SK-N-SH (cell line): ENCODE measurements around the gene RGS10. TPM values are rescaled to one million over a fixed set of nuclear protein-coding genes. Genes with fewer than 3 reads are reported as not detected.
"Not testable (repeated sequence)": the region's sequence is repeated elsewhere in the genome, so short reads cannot be mapped to it uniquely, and the experiment has no call there.

Experiments
- CTCF ChIA-PET: fragments of 300-600, 350-600 bp; formaldehyde crosslinking; extraction: SDS; loops from one replicate; lab custom pipeline; 2021; lab: Yijun Ruan, JAX
- POLR2A ChIA-PET: fragments of 350-600 bp; sonication (Branson Sonifier 250); formaldehyde crosslinking; extraction: SDS; loops from one replicate; lab custom pipeline; 2020; ENCODE audit warnings: antibody characterized with exemption, inconsistent platforms; lab: Yijun Ruan, JAX
- DNase-seq: peaks from one replicate; pipeline ENCODE4 v3.0.0; 2012
- H2AFZ ChIP-seq: fragments of 200-600 bp; sonication (generic); 2 replicates; pipeline ENCODE4 v1.8.1; 2016; ENCODE audit warnings: antibody characterized with exemption, mild to moderate bottlenecking, low read depth
- H3F3A ChIP-seq: fragments of 200-600 bp; sonication (generic); replicated peaks from 2 replicates; pipeline ENCODE3; 2016; ENCODE audit warnings: antibody characterized with exemption, mild to moderate bottlenecking; ENCODE audit not compliant: insufficient read depth
- H3K27ac ChIP-seq, 2 experiments: fragments of 200-500 bp in 1 of 2; fragments of 200-600 bp in 1 of 2; sonication (Bioruptor generic) in 1 of 2; sonication (generic), shearing (Covaris generic) in 1 of 2; 2 replicates each; pipeline versions ENCODE4 v1.5.1 to v1.6.1; 2014 to 2016; ENCODE audit warnings: low read depth in 2 of 2, inconsistent platforms in 1 of 2, low read length in 1 of 2, mild to moderate bottlenecking in 1 of 2, mixed read lengths in 1 of 2
- H3K27me3 ChIP-seq: fragments of 200-600 bp; sonication (generic), shearing (Covaris generic); 2 replicates; pipeline ENCODE4 v1.6.1; 2016; ENCODE audit warnings: mixed run types; ENCODE audit not compliant: insufficient read depth
- H3K36me3 ChIP-seq, 2 experiments: fragments of 200-500 bp in 1 of 2; fragments of 200-600 bp in 1 of 2; sonication (Bioruptor generic) in 1 of 2; sonication (generic) in 1 of 2; replicated peaks in 1 of 2; 2 replicates each; pipeline versions ENCODE3 to v1.5.1; 2014 to 2016; ENCODE audit warnings: low read length in 1 of 2, mild to moderate bottlenecking in 1 of 2; ENCODE audit not compliant: insufficient read depth in 2 of 2, control insufficient read depth in 1 of 2
- H3K4me1 ChIP-seq, 2 experiments: fragments of 200-500 bp in 1 of 2; fragments of 200-600 bp in 1 of 2; sonication (Bioruptor generic) in 1 of 2; sonication (generic), shearing (Covaris generic) in 1 of 2; 2 replicates each; pipeline versions ENCODE4 v1.5.1 to v1.6.1; 2014 to 2016; ENCODE audit warnings: low read depth in 1 of 2, low read length in 1 of 2, mixed run types in 1 of 2; ENCODE audit not compliant: insufficient read depth in 2 of 2, control insufficient read depth in 1 of 2
- H3K4me2 ChIP-seq: fragments of 200-600 bp; sonication (generic), shearing (Covaris generic); 2 replicates; pipeline ENCODE4 v1.6.1; 2017; ENCODE audit warnings: mixed run types
- H3K4me3 ChIP-seq, 2 experiments: fragments of 200-500 bp in 1 of 2; fragments of 200-600 bp in 1 of 2; sonication (Bioruptor generic) in 1 of 2; sonication (generic), shearing (Covaris generic) in 1 of 2; 2 replicates each; pipeline versions ENCODE4 v1.5.1 to v1.8.1; 2014 to 2016; ENCODE audit warnings: low read depth in 2 of 2, inconsistent platforms in 1 of 2, low read length in 1 of 2, mild to moderate bottlenecking in 1 of 2, mixed read lengths in 1 of 2, moderate library complexity in 1 of 2
- H3K79me2 ChIP-seq: fragments of 200-600 bp; sonication (generic); 2 replicates; pipeline ENCODE4 v1.8.1; 2017; ENCODE audit warnings: mild to moderate bottlenecking; ENCODE audit not compliant: insufficient read depth
- H3K9ac ChIP-seq: fragments of 200-600 bp; sonication (generic); 2 replicates; pipeline ENCODE4 v1.6.1; 2017; ENCODE audit warnings: mixed run types
- H3K9me2 ChIP-seq: fragments of 200-600 bp; sonication (generic); 2 replicates; pipeline ENCODE4 v1.6.1; 2017; ENCODE audit warnings: mixed run types
- H3K9me3 ChIP-seq: fragments of 200-600 bp; sonication (generic); 2 replicates; pipeline ENCODE4 v1.6.1; 2017; ENCODE audit warnings: mixed run types, mild to moderate bottlenecking, moderate library complexity
- H4K20me1 ChIP-seq: fragments of 200-600 bp; sonication (generic); 2 replicates; pipeline ENCODE4 v1.6.1; 2017; ENCODE audit warnings: mild to moderate bottlenecking, mixed run types; ENCODE audit not compliant: insufficient read depth
- CHD2 ChIP-seq: fragments of 150-350 bp; IDR thresholded peaks from 2 replicates; pipeline ENCODE4 v1.6.1; 2018; ENCODE audit warnings: low read length; ENCODE audit not compliant: partially characterized antibody
- ELF1 ChIP-seq: IDR thresholded peaks from 2 replicates; pipeline ENCODE4 v1.4.0; 2012
- EP300 ChIP-seq, 2 experiments: IDR thresholded peaks; 2 replicates each; pipeline versions ENCODE4 v1.4.0 to v1.6.1; 2012; ENCODE audit warnings: borderline replicate concordance in 1 of 2, low read depth in 1 of 2, low read length in 1 of 2
- EZH2phosphoT487 ChIP-seq: fragments of 200-600 bp; sonication (generic); IDR thresholded peaks from 2 replicates; pipeline ENCODE4 v1.6.1; 2017; ENCODE audit warnings: low read depth, mixed run types, mild to moderate bottlenecking, antibody characterized with exemption, moderate library complexity, borderline replicate concordance
- GABPA ChIP-seq: IDR thresholded peaks from 2 replicates; pipeline ENCODE4 v1.4.0; 2012; ENCODE audit warnings: low read depth, mild to moderate bottlenecking
- GATA2 ChIP-seq: sonication (generic); formaldehyde crosslinking; IDR thresholded peaks from 2 replicates; pipeline ENCODE4 v1.5.0; 2020; ENCODE audit warnings: mild to moderate bottlenecking, missing genetic modification reagents
- JUND ChIP-seq: IDR thresholded peaks from 2 replicates; pipeline ENCODE4 v1.4.0; 2012
- MEF2A ChIP-seq: IDR thresholded peaks from 2 replicates; pipeline ENCODE4 v1.4.0; 2012; ENCODE audit warnings: low read depth, borderline replicate concordance
- RAD21 ChIP-seq: IDR thresholded peaks from 2 replicates; pipeline ENCODE4 v1.6.1; 2012; ENCODE audit warnings: mild to moderate bottlenecking, low read length
- RFX5 ChIP-seq: IDR thresholded peaks from 2 replicates; pipeline ENCODE4 v1.6.1; 2012; ENCODE audit warnings: mild to moderate bottlenecking, improper control_type of control experiment, low read length
- RXRA ChIP-seq: IDR thresholded peaks from 2 replicates; pipeline ENCODE4 v1.4.0; 2012; ENCODE audit warnings: low read depth, mild to moderate bottlenecking, borderline replicate concordance
- SMC3 ChIP-seq: IDR thresholded peaks from 2 replicates; pipeline ENCODE4 v1.6.1; 2012; ENCODE audit warnings: low read depth, low read length, improper control_type of control experiment
- TEAD4 ChIP-seq: IDR thresholded peaks from 2 replicates; pipeline ENCODE4 v1.4.0; 2012; ENCODE audit warnings: mild to moderate bottlenecking, borderline replicate concordance; ENCODE audit not compliant: insufficient read depth
- WGBS: methylation state at CpG from one replicate; pipeline ENCODE4 v1.1.6; 2017; ENCODE audit warnings: low lambda C conversion rate; 5-methylcytosine and 5-hydroxymethylcytosine counted together
- polyA plus RNA-seq, 3 experiments: library from polyadenylated mRNA; depleted of rRNA; stranded (reverse); fragments of >200 nt; gene quantifications; 2 replicates each; pipeline ENCODE4 v1.2.3, GENCODE V29; 2012
- TF ChIP-seq, protein P1 (sequence below): IDR thresholded peaks from 2 replicates; pipeline ENCODE4; 2012
- TF ChIP-seq, protein P2 (sequence below): fragments of 200-600 bp; sonication (generic); IDR thresholded peaks from 2 replicates; pipeline ENCODE4 v1.6.1; 2017; ENCODE audit warnings: antibody characterized with exemption, mild to moderate bottlenecking, moderate library complexity
- TF ChIP-seq, protein P3 (sequence below): IDR thresholded peaks from 2 replicates; pipeline ENCODE4 v1.4.0; 2012; ENCODE audit warnings: low read depth, borderline replicate concordance
- TF ChIP-seq, protein P4 (sequence below): fragments of 150-350 bp; IDR thresholded peaks from 2 replicates; pipeline ENCODE4 v1.6.1; 2017; ENCODE audit warnings: antibody characterized with exemption, low read length, low read depth, borderline replicate concordance
- TF ChIP-seq, protein P5 (sequence below): IDR thresholded peaks from 2 replicates; pipeline ENCODE4 v1.4.0; 2012; ENCODE audit warnings: low read depth, borderline replicate concordance

Gene RGS10
- polyA plus RNA-seq, 1 of the 3 experiments (the other 2 are of a cell fraction) = 44.6 TPM

DNA sequence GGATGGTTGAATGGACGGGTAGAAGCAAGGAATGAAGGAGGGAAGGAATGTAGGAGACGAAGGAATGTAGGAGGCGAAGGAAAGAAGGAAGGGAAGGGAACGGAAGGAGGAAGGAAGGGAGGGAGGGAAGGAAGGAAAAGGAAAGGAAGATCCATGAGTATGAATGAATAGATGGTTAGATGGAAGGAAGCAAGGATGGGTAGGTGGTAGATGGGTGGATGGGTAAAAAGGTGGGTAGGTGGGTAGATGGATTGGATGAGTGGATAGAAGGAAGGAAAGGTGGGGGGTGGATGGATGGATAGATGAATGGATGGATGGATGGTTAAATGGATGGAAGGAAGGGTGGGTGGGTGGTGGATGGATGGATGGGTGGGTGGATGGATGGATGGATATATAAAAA is 77.4 kb downstream of the RGS10 start:
- no peak overlapping the region for H3K4me2 ChIP-seq
- no peaks in the 10 kb centered on the region for H3K9me2 ChIP-seq
- H3K9me3 ChIP-seq = no peaks in the 10 kb centered on the region
- no peak overlapping the region for H3K9ac ChIP-seq
- no peaks in the 10 kb centered on the region for H3K36me3 ChIP-seq
- H3K27ac ChIP-seq = no peak overlapping the region
- TF ChIP-seq EP300 (IDR thresholded peaks at IDR 0.05; ENCODE audit: borderline replicate concordance in 1 of 2, low read depth in 1 of 2, low read length in 1 of 2) (no peak), GATA2 (CRISPR knock-in tag) (no peak), RFX5 (no peak), CHD2 (no peak), GABPA (no peak), JUND (no peak), MEF2A (no peak), RAD21 (no peak), ELF1 (no peak), RXRA (no peak), TEAD4 (no peak), SMC3 (no peak), EZH2phosphoT487 (no peak)
- TF ChIP-seq, protein P1, sequence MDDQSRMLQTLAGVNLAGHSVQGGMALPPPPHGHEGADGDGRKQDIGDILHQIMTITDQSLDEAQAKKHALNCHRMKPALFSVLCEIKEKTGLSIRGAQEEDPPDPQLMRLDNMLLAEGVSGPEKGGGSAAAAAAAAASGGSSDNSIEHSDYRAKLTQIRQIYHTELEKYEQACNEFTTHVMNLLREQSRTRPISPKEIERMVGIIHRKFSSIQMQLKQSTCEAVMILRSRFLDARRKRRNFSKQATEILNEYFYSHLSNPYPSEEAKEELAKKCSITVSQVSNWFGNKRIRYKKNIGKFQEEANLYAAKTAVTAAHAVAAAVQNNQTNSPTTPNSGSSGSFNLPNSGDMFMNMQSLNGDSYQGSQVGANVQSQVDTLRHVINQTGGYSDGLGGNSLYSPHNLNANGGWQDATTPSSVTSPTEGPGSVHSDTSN = no peak
- TF ChIP-seq, protein P2, sequence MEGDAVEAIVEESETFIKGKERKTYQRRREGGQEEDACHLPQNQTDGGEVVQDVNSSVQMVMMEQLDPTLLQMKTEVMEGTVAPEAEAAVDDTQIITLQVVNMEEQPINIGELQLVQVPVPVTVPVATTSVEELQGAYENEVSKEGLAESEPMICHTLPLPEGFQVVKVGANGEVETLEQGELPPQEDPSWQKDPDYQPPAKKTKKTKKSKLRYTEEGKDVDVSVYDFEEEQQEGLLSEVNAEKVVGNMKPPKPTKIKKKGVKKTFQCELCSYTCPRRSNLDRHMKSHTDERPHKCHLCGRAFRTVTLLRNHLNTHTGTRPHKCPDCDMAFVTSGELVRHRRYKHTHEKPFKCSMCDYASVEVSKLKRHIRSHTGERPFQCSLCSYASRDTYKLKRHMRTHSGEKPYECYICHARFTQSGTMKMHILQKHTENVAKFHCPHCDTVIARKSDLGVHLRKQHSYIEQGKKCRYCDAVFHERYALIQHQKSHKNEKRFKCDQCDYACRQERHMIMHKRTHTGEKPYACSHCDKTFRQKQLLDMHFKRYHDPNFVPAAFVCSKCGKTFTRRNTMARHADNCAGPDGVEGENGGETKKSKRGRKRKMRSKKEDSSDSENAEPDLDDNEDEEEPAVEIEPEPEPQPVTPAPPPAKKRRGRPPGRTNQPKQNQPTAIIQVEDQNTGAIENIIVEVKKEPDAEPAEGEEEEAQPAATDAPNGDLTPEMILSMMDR = no peak
- TF ChIP-seq, protein P3, sequence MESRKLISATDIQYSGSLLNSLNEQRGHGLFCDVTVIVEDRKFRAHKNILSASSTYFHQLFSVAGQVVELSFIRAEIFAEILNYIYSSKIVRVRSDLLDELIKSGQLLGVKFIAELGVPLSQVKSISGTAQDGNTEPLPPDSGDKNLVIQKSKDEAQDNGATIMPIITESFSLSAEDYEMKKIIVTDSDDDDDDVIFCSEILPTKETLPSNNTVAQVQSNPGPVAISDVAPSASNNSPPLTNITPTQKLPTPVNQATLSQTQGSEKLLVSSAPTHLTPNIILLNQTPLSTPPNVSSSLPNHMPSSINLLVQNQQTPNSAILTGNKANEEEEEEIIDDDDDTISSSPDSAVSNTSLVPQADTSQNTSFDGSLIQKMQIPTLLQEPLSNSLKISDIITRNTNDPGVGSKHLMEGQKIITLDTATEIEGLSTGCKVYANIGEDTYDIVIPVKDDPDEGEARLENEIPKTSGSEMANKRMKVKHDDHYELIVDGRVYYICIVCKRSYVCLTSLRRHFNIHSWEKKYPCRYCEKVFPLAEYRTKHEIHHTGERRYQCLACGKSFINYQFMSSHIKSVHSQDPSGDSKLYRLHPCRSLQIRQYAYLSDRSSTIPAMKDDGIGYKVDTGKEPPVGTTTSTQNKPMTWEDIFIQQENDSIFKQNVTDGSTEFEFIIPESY = no peak
- TF ChIP-seq, protein P4, sequence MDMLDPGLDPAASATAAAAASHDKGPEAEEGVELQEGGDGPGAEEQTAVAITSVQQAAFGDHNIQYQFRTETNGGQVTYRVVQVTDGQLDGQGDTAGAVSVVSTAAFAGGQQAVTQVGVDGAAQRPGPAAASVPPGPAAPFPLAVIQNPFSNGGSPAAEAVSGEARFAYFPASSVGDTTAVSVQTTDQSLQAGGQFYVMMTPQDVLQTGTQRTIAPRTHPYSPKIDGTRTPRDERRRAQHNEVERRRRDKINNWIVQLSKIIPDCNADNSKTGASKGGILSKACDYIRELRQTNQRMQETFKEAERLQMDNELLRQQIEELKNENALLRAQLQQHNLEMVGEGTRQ = no peak
- TF ChIP-seq, protein P5, sequence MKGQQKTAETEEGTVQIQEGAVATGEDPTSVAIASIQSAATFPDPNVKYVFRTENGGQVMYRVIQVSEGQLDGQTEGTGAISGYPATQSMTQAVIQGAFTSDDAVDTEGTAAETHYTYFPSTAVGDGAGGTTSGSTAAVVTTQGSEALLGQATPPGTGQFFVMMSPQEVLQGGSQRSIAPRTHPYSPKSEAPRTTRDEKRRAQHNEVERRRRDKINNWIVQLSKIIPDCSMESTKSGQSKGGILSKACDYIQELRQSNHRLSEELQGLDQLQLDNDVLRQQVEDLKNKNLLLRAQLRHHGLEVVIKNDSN = no peak
- no peak for DNase-seq
- no peak overlapping the region for H2AFZ ChIP-seq
- H3K27me3 ChIP-seq = no peaks in the 10 kb centered on the region; the same call in 1 of the 2 replicates
- H3K4me3 ChIP-seq = no peak overlapping the region
- WGBS = 66% methylated on average over 4 of the region's 4 CpGs
- ChIA-PET POLR2A (no interaction called here), CTCF (interaction anchor here (0.7 kb wide), 1 partner anchor 380 kb away, joined by 4 read pairs; no protein-coding TSS in a partner anchor)
- H3K79me2 ChIP-seq = no peaks in the 10 kb centered on the region
- no peaks in the 10 kb centered on the region for H3F3A ChIP-seq
- no peaks in the 10 kb centered on the region for H3K4me1 ChIP-seq
- H4K20me1 ChIP-seq = no peaks in the 10 kb centered on the region

DNA sequence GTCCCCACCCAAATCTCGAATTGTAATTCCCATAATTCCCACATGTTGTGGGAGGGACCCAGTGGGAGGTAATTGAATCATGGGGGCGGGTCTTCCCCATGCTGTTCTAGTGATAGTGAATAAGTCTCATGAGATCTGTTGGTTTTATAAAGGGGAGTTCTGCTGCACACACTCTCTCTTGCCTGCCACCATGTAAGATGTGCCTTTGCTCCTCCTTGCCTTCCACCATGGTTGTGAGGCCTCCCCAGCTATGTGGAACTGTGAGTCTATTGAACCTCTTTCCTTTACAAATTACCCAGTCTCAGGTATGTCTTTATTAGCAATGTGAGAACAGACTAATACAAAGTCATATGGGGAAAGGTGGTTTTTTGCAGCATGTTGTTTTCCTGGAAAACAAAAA is 79.3 kb downstream of the RGS10 start:
- H3K9ac ChIP-seq, H3K79me2 ChIP-seq, H3K36me3 ChIP-seq, H2AFZ ChIP-seq, H3F3A ChIP-seq, H3K9me3 ChIP-seq, H3K4me1 ChIP-seq, H3K27me3 ChIP-seq, POLR2A ChIA-PET, H3K9me2 ChIP-seq, H3K27ac ChIP-seq, H4K20me1 ChIP-seq, DNase-seq, H3K4me2 ChIP-seq, H3K4me3 ChIP-seq: not testable (repeated sequence)
- WGBS = 32% methylated on average over 2 of the region's 2 CpGs
- CTCF ChIA-PET = interaction anchor here (1.4 kb wide), 1 partner anchor 19 kb away, joined by 4 read pairs; no protein-coding TSS in a partner anchor
